RPMI7951 (cell line): Measurements from ENCODE around the gene REC114. TPM values are rescaled to one million over a fixed set of nuclear protein-coding genes. Genes with fewer than 3 reads are reported as not detected.
"Not testable (repeated sequence)": the region's sequence is repeated elsewhere in the genome, so short reads cannot be mapped to it uniquely, and the experiment has no call there.

Experiments used
- DNase-seq: peaks from one replicate; pipeline ENCODE4 v3.0.0-alpha.2; 2012; ENCODE audit warnings: low read depth
- total RNA-seq: library from RNA; depleted of rRNA; stranded (reverse); fragments of >200 nt; shearing (Covaris generic); gene quantifications from 2 replicates; pipeline ENCODE4 v1.2.3, GENCODE V29; 2014

REC114 gene
- total RNA-seq, 1 experiment from 2014 or later: not detected

- no peak for DNase-seq
Observed at GRCh38 chr15:73527598-73527997, 84.6 kb downstream of the REC114 start.

GRCh38 chr15:73530649-73531048, 87.7 kb downstream of the REC114 start:
- DNase-seq: no peak

GRCh38 chr15:73538123-73538522, 95.2 kb downstream of the REC114 start:
- no peak for DNase-seq

GRCh38 chr15:73538563-73539211, 95.7 kb downstream of the REC114 start:
- no peak for DNase-seq

GRCh38 chr15:73539212-73540128, 96.5 kb downstream of the REC114 start:
- no peak for DNase-seq

- DNase-seq: no peak
Observed at GRCh38 chr15:73540161-73540560, 97.2 kb downstream of the REC114 start.

- no peak for DNase-seq
Observed at GRCh38 chr15:73541479-73541878, 98.5 kb downstream of the REC114 start.

- DNase-seq: not testable (repeated sequence)
Observed at GRCh38 chr15:73548925-73549324, 106.0 kb downstream of the REC114 start.

- no peak for DNase-seq
Observed at GRCh38 chr15:73550190-73550589, 107.2 kb downstream of the REC114 start.

- DNase-seq: no peak
Observed at GRCh38 chr15:73555080-73555479, 112.1 kb downstream of the REC114 start.

GRCh38 chr15:73558529-73558928, 115.6 kb downstream of the REC114 start:
- DNase-seq: no peak

- peak; percentile 65 for DNase-seq
Observed at GRCh38 chr15:73560501-73561117, 117.6 kb downstream of the REC114 start.

GRCh38 chr15:73564255-73564654, 121.3 kb downstream of the REC114 start:
- DNase-seq: peak; percentile 86

- DNase-seq: no peak
Observed at GRCh38 chr15:73567020-73567419, 124.1 kb downstream of the REC114 start.

- DNase-seq: no peak
Observed at GRCh38 chr15:73568564-73569280, 125.8 kb downstream of the REC114 start.

GRCh38 chr15:73569361-73569760, 126.4 kb downstream of the REC114 start:
- DNase-seq: no peak

- no peak for DNase-seq
Observed at GRCh38 chr15:73570355-73571032, 127.5 kb downstream of the REC114 start.

GRCh38 chr15:73571346-73571745, 128.4 kb downstream of the REC114 start:
- DNase-seq: no peak

- no peak for DNase-seq
Observed at GRCh38 chr15:73572296-73572695, 129.3 kb downstream of the REC114 start.

- no peak for DNase-seq
Observed at GRCh38 chr15:73573037-73573436, 130.1 kb downstream of the REC114 start.

- DNase-seq: no peak
Observed at GRCh38 chr15:73573572-73573971, 130.6 kb downstream of the REC114 start.
